Stimulated activated CD4-positive, alpha-beta T cell treated with anti-CD3 and anti-CD28 coated beads, Interleukin-4, amount 100 ng/mL, for 24 hours (primary cell): ENCODE measurements around the gene KCNJ15.

Experiments used
- DNase-seq: peaks from one replicate; pipeline ENCODE4 v3.0.0-alpha.2; 2020

The KCNJ15 gene

GRCh38 chr21:38268864-38269575 lies 12.2 kb downstream of the KCNJ15 start:
- no peak for DNase-seq

GRCh38 chr21:38269576-38269936 lies 12.8 kb downstream of the KCNJ15 start:
- no peak for DNase-seq

GRCh38 chr21:38272215-38272614 lies 15.4 kb downstream of the KCNJ15 start:
- DNase-seq, result no peak

GRCh38 chr21:38273745-38274542 lies 17.2 kb downstream of the KCNJ15 start:
- no peak for DNase-seq

- peak; percentile 35 for DNase-seq
These were observed 20.8 kb downstream of the KCNJ15 start for GRCh38 chr21:38277501-38278131.

GRCh38 chr21:38280454-38280853 lies 23.7 kb downstream of the KCNJ15 start:
- no peak for DNase-seq

GRCh38 chr21:38280867-38281266 lies 24.1 kb downstream of the KCNJ15 start:
- DNase-seq, result no peak

- no peak for DNase-seq
These were observed 26.1 kb downstream of the KCNJ15 start for GRCh38 chr21:38282921-38283320.

- no peak for DNase-seq
These were observed 27.4 kb downstream of the KCNJ15 start for GRCh38 chr21:38284216-38284615.

- DNase-seq, result no peak
These were observed 30.1 kb downstream of the KCNJ15 start for GRCh38 chr21:38286739-38287471.

GRCh38 chr21:38287476-38287875 lies 30.7 kb downstream of the KCNJ15 start:
- DNase-seq, result no peak

- DNase-seq, result no peak
These were observed 33.1 kb downstream of the KCNJ15 start for GRCh38 chr21:38289705-38290485.

GRCh38 chr21:38290809-38291208 lies 34.0 kb downstream of the KCNJ15 start:
- no peak for DNase-seq

- DNase-seq, result no peak
These were observed 35.1 kb downstream of the KCNJ15 start for GRCh38 chr21:38291874-38292273.

GRCh38 chr21:38293113-38293512 lies 36.3 kb downstream of the KCNJ15 start:
- DNase-seq, result no peak

GRCh38 chr21:38293765-38294164 lies 37.0 kb downstream of the KCNJ15 start:
- DNase-seq, result no peak

- no peak for DNase-seq
These were observed 37.8 kb downstream of the KCNJ15 start for GRCh38 chr21:38294609-38295008.

GRCh38 chr21:38295997-38296764 lies 39.4 kb downstream of the KCNJ15 start:
- DNase-seq, result no peak

- no peak for DNase-seq
These were observed 40.4 kb downstream of the KCNJ15 start for GRCh38 chr21:38297194-38297631.

GRCh38 chr21:38297871-38298270 lies 41.1 kb downstream of the KCNJ15 start:
- DNase-seq, result no peak

GRCh38 chr21:38298832-38299231 lies 42.0 kb downstream of the KCNJ15 start:
- no peak for DNase-seq

GRCh38 chr21:38299671-38300070 lies 42.9 kb downstream of the KCNJ15 start:
- DNase-seq, result no peak
